Endothelial cell of umbilical vein (primary cell): ENCODE results near the gene IRS1. TPM values are rescaled to one million over a fixed set of nuclear protein-coding genes. Genes with fewer than 3 reads are reported as not detected.

ENCODE experiments used
- BruUV-seq: library from RNA; stranded (reverse); fragments of 400-500 nt; replicated peaks from 2 replicates; lab custom pipeline; 2021; lab: Mats Ljungman, UMichigan
- CTCF ChIA-PET: fragments of 300-600, 350-600 bp; sonication (Branson Sonifier 250); formaldehyde crosslinking; loops from one replicate; lab custom pipeline; 2021; ENCODE audit warnings: antibody characterized with exemption, inconsistent platforms; lab: Charles Lee
- POLR2A ChIA-PET: fragments of 300-600, 350-600 bp; sonication (Branson Sonifier 250); formaldehyde crosslinking; loops from one replicate; lab custom pipeline; 2021; ENCODE audit warnings: antibody characterized with exemption, inconsistent platforms; lab: Charles Lee
- DNase-seq: peaks from one replicate; pipeline ENCODE4 v3.0.0-alpha.2; 2011; ENCODE audit warnings: low read depth, low spot score
- FAIRE-seq: peaks from 2 replicates; lab custom pipeline; 2011; peaks lifted over from hg19 to GRCh38; lab: Jason Lieb, UNC
- H2AFZ ChIP-seq: 2 replicates; pipeline ENCODE4 v1.6.0; 2012; ENCODE audit warnings: low read depth, low read length, control low read depth, inconsistent platforms
- H3K27ac ChIP-seq: 2 replicates; pipeline ENCODE4 v1.5.1; 2011; ENCODE audit warnings: low read depth, mild to moderate bottlenecking, control low read depth, low read length, moderate library complexity; ENCODE audit not compliant: insufficient read depth
- H3K27me3 ChIP-seq, 2 experiments: 2 replicates each; pipeline versions ENCODE4 v1.6.0 to v1.6.1; 2011; ENCODE audit warnings: low read length in 2 of 2, mixed read lengths in 1 of 2; ENCODE audit not compliant: control insufficient read depth in 2 of 2, insufficient read depth in 2 of 2
- H3K36me3 ChIP-seq, 2 experiments: 2 replicates in 1 of 2; 3 replicates in 1 of 2; pipeline ENCODE4 v1.5.1; 2011; ENCODE audit warnings: low read length in 2 of 2, mild to moderate bottlenecking in 1 of 2, moderate library complexity in 1 of 2; ENCODE audit not compliant: control insufficient read depth in 2 of 2, insufficient read depth in 2 of 2; ENCODE audit errors: extremely low read depth in 1 of 2
- H3K4me1 ChIP-seq: 3 replicates; pipeline ENCODE4 v1.5.1; 2011; ENCODE audit warnings: mild to moderate bottlenecking, low read length; ENCODE audit not compliant: control insufficient read depth, insufficient read depth; ENCODE audit errors: extremely low read depth
- H3K4me2 ChIP-seq: 2 replicates; pipeline ENCODE4 v1.6.1; 2011; ENCODE audit warnings: low read length, control low read depth, mixed read lengths; ENCODE audit not compliant: insufficient read depth
- H3K4me3 ChIP-seq, 3 experiments: fragments of 200-600 bp in 1 of 3; sonication (generic), shearing (Covaris generic) in 1 of 3; replicated peaks in 1 of 3; 2 replicates each; pipeline ENCODE4 v1.5.1; 2011 to 2016; ENCODE audit warnings: control low read depth in 3 of 3, low read length in 3 of 3, mild to moderate bottlenecking in 2 of 3, inconsistent platforms in 1 of 3, low read depth in 1 of 3, moderate library complexity in 1 of 3; ENCODE audit not compliant: insufficient read depth in 1 of 3
- H3K79me2 ChIP-seq: 2 replicates; pipeline ENCODE4 v1.6.0; 2012; ENCODE audit warnings: low read length, inconsistent platforms; ENCODE audit not compliant: control insufficient read depth, insufficient read depth
- H3K9ac ChIP-seq: replicated peaks from 2 replicates; pipeline ENCODE3; 2011; ENCODE audit warnings: low read length, control low read depth; ENCODE audit not compliant: insufficient read depth; ENCODE audit errors: extremely low read depth
- H3K9me1 ChIP-seq: replicated peaks from 3 replicates; pipeline ENCODE4 v1.6.0; 2011; ENCODE audit warnings: mild to moderate bottlenecking, low read length; ENCODE audit not compliant: control insufficient read depth, insufficient read depth; ENCODE audit errors: extremely low read depth
- H3K9me3 ChIP-seq: replicated peaks from 2 replicates; pipeline ENCODE4 v1.5.1; 2012; ENCODE audit warnings: low read length, inconsistent platforms; ENCODE audit not compliant: control insufficient read depth, insufficient read depth
- H4K20me1 ChIP-seq: replicated peaks from 2 replicates; pipeline ENCODE3; 2011; ENCODE audit warnings: mild to moderate bottlenecking, low read length; ENCODE audit not compliant: control insufficient read depth, insufficient read depth; ENCODE audit errors: extremely low read depth
- EZH2 ChIP-seq: IDR thresholded peaks from 2 replicates; pipeline ENCODE4 v1.6.1; 2012; ENCODE audit warnings: borderline replicate concordance, low read depth, mild to moderate bottlenecking, moderate library complexity, low read length, inconsistent platforms; ENCODE audit not compliant: severe bottlenecking
- FOS ChIP-seq: IDR thresholded peaks from 2 replicates; pipeline ENCODE4 v1.6.1; 2011; ENCODE audit warnings: mild to moderate bottlenecking, low read length, moderate library complexity, borderline replicate concordance; ENCODE audit not compliant: insufficient read depth
- GATA2 ChIP-seq: IDR thresholded peaks from 2 replicates; pipeline ENCODE4 v1.7.0; 2011; ENCODE audit warnings: low read depth, mild to moderate bottlenecking, moderate library complexity, mixed read lengths, low read length; ENCODE audit not compliant: insufficient read length, insufficient read depth
- JUN ChIP-seq: IDR thresholded peaks from 2 replicates; pipeline ENCODE4 v1.6.1; 2011; ENCODE audit warnings: borderline replicate concordance, low read depth; ENCODE audit not compliant: insufficient read length, insufficient read depth
- MYC ChIP-seq: IDR thresholded peaks from one replicate; pipeline ENCODE4 v1.6.1; 2011; ENCODE audit warnings: mild to moderate bottlenecking, low read depth, low read length
- POLR2A ChIP-seq: IDR thresholded peaks from 2 replicates; pipeline ENCODE4 v1.6.1; 2012; ENCODE audit warnings: low read depth, mild to moderate bottlenecking, control low read depth, low read length
- POLR2AphosphoS5 ChIP-seq: IDR thresholded peaks from 2 replicates; pipeline ENCODE4 v1.6.1; 2012; ENCODE audit warnings: low read depth, mild to moderate bottlenecking, control low read depth, low read length, moderate library complexity; ENCODE audit not compliant: insufficient read depth
- dilution Hi-C: fragments of 300-500 bp; cut with MboI; formaldehyde crosslinking; loops from one replicate; pipeline ENCODE4 v1.15.0; 2019; ENCODE audit warnings: low sequenced_read_pairs; ENCODE audit not compliant: extremely low pct_ligation_motif_present
- intact Hi-C: fragments of 100-400 bp; cut with micrococcal nuclease; formaldehyde crosslinking; loops from one replicate; pipeline ENCODE4 v1.10.0; 2022
- polyA plus RNA-seq, 4 experiments: library from polyadenylated mRNA; depleted of rRNA in 3 of 4; stranded (reverse) in 3 of 4; unstranded in 1 of 4; fragments of >200 nt; gene quantifications; 2 replicates each; pipeline versions ENCODE4 v1.2.1 to v1.2.3, GENCODE V29; 2011 to 2012; ENCODE audit warnings: missing spikeins in 1 of 4
- total RNA-seq: library from RNA; stranded (reverse); gene quantifications from 2 replicates; pipeline ENCODE4 v1.2.3, GENCODE V29; 2021
- TF ChIP-seq, protein P1 (sequence below): IDR thresholded peaks from 2 replicates; pipeline ENCODE4 v1.6.1; 2011; ENCODE audit not compliant: insufficient read depth, insufficient read length
- TF ChIP-seq, protein P2 (sequence below), 2 donors: IDR thresholded peaks; 1 replicate in 1 of 2; 2 replicates in 1 of 2; pipeline ENCODE4 v1.5.1; 2011; ENCODE audit warnings: low read length in 2 of 2, mild to moderate bottlenecking in 2 of 2, moderate library complexity in 2 of 2, control low read depth in 1 of 2, inconsistent platforms in 1 of 2, low read depth in 1 of 2; ENCODE audit not compliant: insufficient read depth in 1 of 2; ENCODE audit errors: extremely low read depth in 1 of 2

Gene IRS1
- total and polyA plus RNA-seq, 2 donors (not counting 3 experiments of a cell fraction or from before 2014, with no cell fraction given) = 0.10 to 0.11 TPM

DNA sequence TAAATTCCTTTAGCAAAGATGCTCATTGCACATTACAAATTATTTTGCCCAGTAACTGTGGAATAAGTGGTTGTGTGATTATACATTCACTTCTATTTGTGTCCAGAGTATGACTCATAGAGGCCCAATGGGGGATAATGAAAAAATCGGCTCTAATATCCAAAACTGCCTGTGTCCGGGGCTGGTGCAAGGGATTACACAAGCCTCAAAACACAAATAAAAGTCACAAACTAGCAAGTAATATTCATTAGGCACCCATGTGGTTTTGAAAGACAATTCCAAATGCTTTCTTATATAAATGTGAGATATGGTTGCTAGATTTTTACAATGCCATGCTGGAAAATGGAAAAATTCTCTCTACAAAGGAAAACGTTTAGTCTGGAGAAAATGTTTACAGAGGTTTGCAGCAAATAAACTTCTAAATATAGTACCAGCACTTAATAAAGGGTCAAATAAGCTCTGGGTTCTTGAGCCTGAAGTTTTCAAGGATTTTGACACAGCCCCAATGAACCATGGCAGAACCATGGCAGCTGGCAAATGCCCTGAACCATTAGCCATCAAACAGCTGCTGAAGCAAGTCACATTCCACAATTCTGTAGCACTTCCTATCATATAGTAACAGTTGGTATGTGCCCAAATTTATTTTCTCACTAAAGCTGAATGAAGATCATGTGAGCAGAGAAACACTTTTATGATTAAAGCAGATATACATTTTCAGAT, 40.5 kb downstream of the IRS1 start:
- no peaks in the 10 kb centered on the region for H3K4me1 ChIP-seq
- no peak overlapping the region for H3K4me3 ChIP-seq
- DNase-seq (no peak), FAIRE-seq (no peak)
- no peak overlapping the region for H3K4me2 ChIP-seq
- no peaks in the 10 kb centered on the region for H3K36me3 ChIP-seq
- H3K27me3 ChIP-seq = no peaks in the 10 kb centered on the region
- H3K9me1 ChIP-seq = no peaks in the 10 kb centered on the region
- H2AFZ ChIP-seq = no peak overlapping the region
- H3K9ac ChIP-seq = no peak overlapping the region
- intact Hi-C loops = no loop called here
- CTCF ChIA-PET = no interaction called here
- TF ChIP-seq JUN (no peak), EZH2 (no peak), POLR2AphosphoS5 (no peak), GATA2 (no peak), FOS (no peak)
- POLR2A ChIA-PET = no interaction called here
- dilution Hi-C loops = no loop called here
- no peaks in the 10 kb centered on the region for H4K20me1 ChIP-seq
- no peak overlapping the region for H3K27ac ChIP-seq
- BruUV-seq = no TSS peak
- no peaks in the 10 kb centered on the region for H3K9me3 ChIP-seq
- no peaks in the 10 kb centered on the region for H3K79me2 ChIP-seq

DNA sequence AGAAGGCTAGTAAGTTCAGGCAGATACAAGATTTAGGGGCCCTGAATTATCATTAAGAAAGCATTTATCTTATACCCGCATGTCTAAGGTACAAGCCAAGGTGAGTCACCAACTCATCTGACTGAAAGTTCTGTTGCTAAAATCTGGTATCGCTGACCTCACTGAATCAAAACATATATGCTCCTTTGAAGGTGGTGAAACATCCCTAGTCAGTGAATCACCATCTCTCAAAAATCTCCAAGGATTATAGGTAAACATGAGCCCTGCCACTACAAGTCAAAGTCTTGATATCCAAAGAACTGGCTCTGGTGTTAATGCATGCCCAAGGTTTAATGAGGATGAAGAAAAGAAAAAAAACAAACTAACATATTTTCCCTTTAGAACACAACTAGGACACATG, 43.5 kb downstream of the IRS1 start:
- no peak overlapping the region for H3K4me2 ChIP-seq
- H3K79me2 ChIP-seq = no peaks in the 10 kb centered on the region
- no peaks in the 10 kb centered on the region for H3K4me1 ChIP-seq
- TF ChIP-seq MYC (no peak), POLR2AphosphoS5 (no peak), GATA2 (no peak), JUN (no peak), EZH2 (no peak), POLR2A (no peak), FOS (no peak)
- TF ChIP-seq, protein P1, sequence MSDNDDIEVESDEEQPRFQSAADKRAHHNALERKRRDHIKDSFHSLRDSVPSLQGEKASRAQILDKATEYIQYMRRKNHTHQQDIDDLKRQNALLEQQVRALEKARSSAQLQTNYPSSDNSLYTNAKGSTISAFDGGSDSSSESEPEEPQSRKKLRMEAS = no peak
- TF ChIP-seq, protein P2, sequence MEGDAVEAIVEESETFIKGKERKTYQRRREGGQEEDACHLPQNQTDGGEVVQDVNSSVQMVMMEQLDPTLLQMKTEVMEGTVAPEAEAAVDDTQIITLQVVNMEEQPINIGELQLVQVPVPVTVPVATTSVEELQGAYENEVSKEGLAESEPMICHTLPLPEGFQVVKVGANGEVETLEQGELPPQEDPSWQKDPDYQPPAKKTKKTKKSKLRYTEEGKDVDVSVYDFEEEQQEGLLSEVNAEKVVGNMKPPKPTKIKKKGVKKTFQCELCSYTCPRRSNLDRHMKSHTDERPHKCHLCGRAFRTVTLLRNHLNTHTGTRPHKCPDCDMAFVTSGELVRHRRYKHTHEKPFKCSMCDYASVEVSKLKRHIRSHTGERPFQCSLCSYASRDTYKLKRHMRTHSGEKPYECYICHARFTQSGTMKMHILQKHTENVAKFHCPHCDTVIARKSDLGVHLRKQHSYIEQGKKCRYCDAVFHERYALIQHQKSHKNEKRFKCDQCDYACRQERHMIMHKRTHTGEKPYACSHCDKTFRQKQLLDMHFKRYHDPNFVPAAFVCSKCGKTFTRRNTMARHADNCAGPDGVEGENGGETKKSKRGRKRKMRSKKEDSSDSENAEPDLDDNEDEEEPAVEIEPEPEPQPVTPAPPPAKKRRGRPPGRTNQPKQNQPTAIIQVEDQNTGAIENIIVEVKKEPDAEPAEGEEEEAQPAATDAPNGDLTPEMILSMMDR (IDR thresholded peaks at IDR 0.05; ENCODE audit: extremely low read depth in 1 of 2, insufficient read depth in 1 of 2, low read depth in 1 of 2, low read length in 2 of 2) = no peak
- DNase-seq (no peak), FAIRE-seq (no peak)
- H4K20me1 ChIP-seq = no peaks in the 10 kb centered on the region
- H3K27me3 ChIP-seq = no peaks in the 10 kb centered on the region
- H3K9me3 ChIP-seq = no peaks in the 10 kb centered on the region
- no TSS peak for BruUV-seq
- no peak overlapping the region for H3K27ac ChIP-seq
- H3K36me3 ChIP-seq = no peaks in the 10 kb centered on the region
- H2AFZ ChIP-seq = no peak overlapping the region
- dilution Hi-C loops (no loop called here), intact Hi-C loops (no loop called here)
- H3K9me1 ChIP-seq = no peaks in the 10 kb centered on the region
- no peak overlapping the region for H3K4me3 ChIP-seq
- ChIA-PET CTCF (interaction anchor here (1.4 to 2.0 kb wide), 2 partner anchors 23 to 46 kb away, joined by 4 to 7 read pairs; no protein-coding TSS in a partner anchor), POLR2A (no interaction called here)
- no peak overlapping the region for H3K9ac ChIP-seq
